ENCODE data around the gene PCTP.

Gene PCTP

GRCh38 chr17:55762086-55762858 is 11.4 kb downstream of the PCTP start:
- no peak overlapping the region for H3K9ac ChIP-seq (ENCODE audit: low read depth, low read length)
- no peak overlapping the region for H3K27ac ChIP-seq (ENCODE audit: low read length)
- no peaks in the 10 kb centered on the region for H3K36me3 ChIP-seq (ENCODE audit: insufficient read depth, low read depth, low read length)
- H3K27me3 ChIP-seq (ENCODE audit: insufficient read depth, low read length) = no peaks in the 10 kb centered on the region
- no peak overlapping the region for H3K4me3 ChIP-seq (ENCODE audit: low read length)
- H3K9me3 ChIP-seq (ENCODE audit: insufficient read depth, low read depth, low read length) = no peaks in the 10 kb centered on the region
- H3K4me1 ChIP-seq (ENCODE audit: insufficient read depth, low read length) = no peaks in the 10 kb centered on the region

GRCh38 chr17:55763856-55764255 is 13.0 kb downstream of the PCTP start:
- H3K27ac ChIP-seq (ENCODE audit: low read length) = no peak overlapping the region
- H3K9me3 ChIP-seq (ENCODE audit: insufficient read depth, low read depth, low read length) = no peaks in the 10 kb centered on the region
- H3K27me3 ChIP-seq (ENCODE audit: insufficient read depth, low read length) = no peaks in the 10 kb centered on the region
- H3K9ac ChIP-seq (ENCODE audit: low read depth, low read length) = no peak overlapping the region
- H3K4me1 ChIP-seq (ENCODE audit: insufficient read depth, low read length) = no peaks in the 10 kb centered on the region
- H3K4me3 ChIP-seq (ENCODE audit: low read length) = no peak overlapping the region
- H3K36me3 ChIP-seq (ENCODE audit: insufficient read depth, low read depth, low read length) = no peaks in the 10 kb centered on the region

- no peak overlapping the region for H3K9ac ChIP-seq (ENCODE audit: low read depth, low read length)
- H3K27ac ChIP-seq (ENCODE audit: low read length) = no peak overlapping the region
- no peaks in the 10 kb centered on the region; the same call in 1 of the 2 replicates for H3K36me3 ChIP-seq (ENCODE audit: insufficient read depth, low read depth, low read length)
- H3K27me3 ChIP-seq (ENCODE audit: insufficient read depth, low read length) = no peaks in the 10 kb centered on the region
- no peaks in the 10 kb centered on the region for H3K9me3 ChIP-seq (ENCODE audit: insufficient read depth, low read depth, low read length)
- H3K4me1 ChIP-seq (ENCODE audit: insufficient read depth, low read length) = no peaks in the 10 kb centered on the region
- no peak overlapping the region for H3K4me3 ChIP-seq (ENCODE audit: low read length)
These were observed 13.8 kb downstream of the PCTP start for GRCh38 chr17:55764610-55765009.

- Histone ChIP-seq H3K9ac (ENCODE audit: low read depth, low read length) (no peak overlapping the region), H3K4me1 (ENCODE audit: insufficient read depth, low read length) (no peaks in the 10 kb centered on the region), H3K36me3 (ENCODE audit: insufficient read depth, low read depth, low read length) (no peaks in the 10 kb centered on the region; the same call in 1 of the 2 replicates), H3K27ac (ENCODE audit: low read length) (no peak overlapping the region), H3K9me3 (ENCODE audit: insufficient read depth, low read depth, low read length) (no peaks in the 10 kb centered on the region), H3K4me3 (ENCODE audit: low read length) (no peak overlapping the region), H3K27me3 (ENCODE audit: insufficient read depth, low read length) (no peaks in the 10 kb centered on the region)
These were observed 14.6 kb downstream of the PCTP start for GRCh38 chr17:55765472-55765871.

GRCh38 chr17:55768936-55769624 is 18.2 kb downstream of the PCTP start:
- Histone ChIP-seq H3K4me3 (ENCODE audit: low read length) (no peak overlapping the region), H3K9me3 (ENCODE audit: insufficient read depth, low read depth, low read length) (no peaks in the 10 kb centered on the region), H3K36me3 (ENCODE audit: insufficient read depth, low read depth, low read length) (no peaks in the 10 kb centered on the region; the same call in 1 of the 2 replicates), H3K4me1 (ENCODE audit: insufficient read depth, low read length) (no peaks in the 10 kb centered on the region), H3K27me3 (ENCODE audit: insufficient read depth, low read length) (no peaks in the 10 kb centered on the region), H3K9ac (ENCODE audit: low read depth, low read length) (no peak overlapping the region), H3K27ac (ENCODE audit: low read length) (no peak overlapping the region)

GRCh38 chr17:55769625-55770000 is 18.8 kb downstream of the PCTP start:
- H3K4me3 ChIP-seq (ENCODE audit: low read length) = no peak overlapping the region
- no peaks in the 10 kb centered on the region for H3K27me3 ChIP-seq (ENCODE audit: insufficient read depth, low read length)
- no peak overlapping the region for H3K9ac ChIP-seq (ENCODE audit: low read depth, low read length)
- H3K36me3 ChIP-seq (ENCODE audit: insufficient read depth, low read depth, low read length) = no peaks in the 10 kb centered on the region; the same call in 1 of the 2 replicates
- no peaks in the 10 kb centered on the region for H3K9me3 ChIP-seq (ENCODE audit: insufficient read depth, low read depth, low read length)
- no peak overlapping the region for H3K27ac ChIP-seq (ENCODE audit: low read length)
- H3K4me1 ChIP-seq (ENCODE audit: insufficient read depth, low read length) = no peaks in the 10 kb centered on the region

- Histone ChIP-seq H3K27me3 (ENCODE audit: insufficient read depth, low read length) (no peaks in the 10 kb centered on the region), H3K4me3 (ENCODE audit: low read length) (no peak overlapping the region), H3K4me1 (ENCODE audit: insufficient read depth, low read length) (no peaks in the 10 kb centered on the region), H3K36me3 (ENCODE audit: insufficient read depth, low read depth, low read length) (peaks cover 2% of the 10 kb centered on the region; the same call in 1 of the 2 replicates), H3K9me3 (ENCODE audit: insufficient read depth, low read depth, low read length) (no peaks in the 10 kb centered on the region), H3K27ac (ENCODE audit: low read length) (no peak overlapping the region), H3K9ac (ENCODE audit: low read depth, low read length) (no peak overlapping the region)
These were observed 19.5 kb downstream of the PCTP start for GRCh38 chr17:55770196-55770870.

GRCh38 chr17:55772086-55772485 is 21.2 kb downstream of the PCTP start:
- H3K27ac ChIP-seq (ENCODE audit: low read length) = no peak overlapping the region
- H3K4me3 ChIP-seq (ENCODE audit: low read length) = no peak overlapping the region
- H3K27me3 ChIP-seq (ENCODE audit: insufficient read depth, low read length) = no peaks in the 10 kb centered on the region
- H3K36me3 ChIP-seq (ENCODE audit: insufficient read depth, low read depth, low read length) = peaks cover 12% of the 10 kb centered on the region; the same call in 1 of the 2 replicates
- no peak overlapping the region for H3K9ac ChIP-seq (ENCODE audit: low read depth, low read length)
- no peaks in the 10 kb centered on the region for H3K9me3 ChIP-seq (ENCODE audit: insufficient read depth, low read depth, low read length)
- H3K4me1 ChIP-seq (ENCODE audit: insufficient read depth, low read length) = no peaks in the 10 kb centered on the region

GRCh38 chr17:55773671-55774070 is 22.8 kb downstream of the PCTP start:
- Histone ChIP-seq H3K36me3 (ENCODE audit: insufficient read depth, low read depth, low read length) (peaks cover 12% of the 10 kb centered on the region; the same call in 1 of the 2 replicates), H3K27ac (ENCODE audit: low read length) (no peak overlapping the region)

GRCh38 chr17:55774846-55775271 is 24.0 kb downstream of the PCTP start:
- no peaks in the 10 kb centered on the region for H3K4me1 ChIP-seq (ENCODE audit: insufficient read depth, low read length)
- no peak overlapping the region for H3K4me3 ChIP-seq (ENCODE audit: low read length)
- no peaks in the 10 kb centered on the region for H3K27me3 ChIP-seq (ENCODE audit: insufficient read depth, low read length)
- H3K9ac ChIP-seq (ENCODE audit: low read depth, low read length) = no peak overlapping the region
- no peak overlapping the region for H3K27ac ChIP-seq (ENCODE audit: low read length)
- H3K36me3 ChIP-seq (ENCODE audit: insufficient read depth, low read depth, low read length) = peaks cover 12% of the 10 kb centered on the region; the same call in 1 of the 2 replicates
- no peaks in the 10 kb centered on the region for H3K9me3 ChIP-seq (ENCODE audit: insufficient read depth, low read depth, low read length)

More at GRCh38 chr17:55773671-55774070, 22.8 kb downstream of the PCTP start:
- H3K9ac ChIP-seq (ENCODE audit: low read depth, low read length) = no peak overlapping the region
- no peaks in the 10 kb centered on the region for H3K4me1 ChIP-seq (ENCODE audit: insufficient read depth, low read length)
- no peak overlapping the region for H3K4me3 ChIP-seq (ENCODE audit: low read length)
- H3K27me3 ChIP-seq (ENCODE audit: insufficient read depth, low read length) = no peaks in the 10 kb centered on the region
- no peaks in the 10 kb centered on the region for H3K9me3 ChIP-seq (ENCODE audit: insufficient read depth, low read depth, low read length)

- Histone ChIP-seq H3K9me3 (ENCODE audit: insufficient read depth, low read depth, low read length) (no peaks in the 10 kb centered on the region), H3K4me3 (ENCODE audit: low read length) (no peak overlapping the region), H3K27ac (ENCODE audit: low read length) (no peak overlapping the region), H3K36me3 (ENCODE audit: insufficient read depth, low read depth, low read length) (peaks cover 12% of the 10 kb centered on the region; the same call in 1 of the 2 replicates), H3K27me3 (ENCODE audit: insufficient read depth, low read length) (no peaks in the 10 kb centered on the region), H3K9ac (ENCODE audit: low read depth, low read length) (no peak overlapping the region), H3K4me1 (ENCODE audit: insufficient read depth, low read length) (no peaks in the 10 kb centered on the region)
These were observed 25.4 kb downstream of the PCTP start for GRCh38 chr17:55776271-55776670.
